ENCODE measurements around the gene GPR35.
"Not testable (repeated sequence)": the region's sequence is repeated elsewhere in the genome, so short reads cannot be mapped to it uniquely, and the experiment has no call there.

The GPR35 gene

DNA sequence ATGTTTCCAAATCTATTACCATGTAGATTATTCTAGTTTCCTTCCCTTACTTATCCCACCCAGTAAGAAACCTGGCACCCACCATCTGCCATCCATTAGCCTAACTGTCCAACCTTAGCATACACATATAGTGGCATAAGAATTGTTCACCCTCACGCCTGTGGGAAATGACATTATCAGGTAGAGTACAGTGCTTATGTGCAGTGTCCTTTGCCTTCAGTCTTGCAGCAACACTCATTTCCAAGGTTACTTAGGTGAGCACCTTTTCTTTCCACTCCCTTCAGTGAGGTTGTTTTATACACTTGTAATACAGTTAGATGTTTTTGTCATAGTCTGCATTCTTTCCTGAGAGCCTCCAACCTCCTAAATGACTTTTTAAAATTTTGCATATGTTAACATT is 39.3 kb downstream of the GPR35 start:
- DNase-seq, result no peak

- no peak for DNase-seq
Observed at GRCh38 chr2:240670402-240670801, 45.1 kb downstream of the GPR35 start.

DNA sequence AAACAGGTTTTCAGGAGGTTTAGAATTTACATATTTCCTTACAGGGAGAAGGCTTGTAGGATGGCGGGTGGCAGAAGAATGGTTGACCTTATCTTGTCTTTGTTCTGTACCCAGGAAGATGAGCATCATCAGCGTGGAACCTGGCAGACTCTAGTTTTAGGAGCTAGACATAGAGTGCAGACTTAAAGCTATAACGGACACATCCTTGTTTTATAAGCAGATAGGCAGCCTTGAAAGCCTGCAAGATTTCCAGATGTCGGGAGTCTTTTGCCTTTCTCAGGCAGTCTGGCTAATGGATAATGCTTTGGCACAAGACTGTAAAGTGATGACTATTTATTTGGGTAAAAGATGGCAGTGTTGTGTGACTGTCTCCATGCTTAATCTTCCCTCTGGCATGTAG is 45.7 kb downstream of the GPR35 start:
- no peak for DNase-seq

- DNase-seq, result no peak
Observed at GRCh38 chr2:240672076-240672700, 46.9 kb downstream of the GPR35 start.

- DNase-seq, result no peak
Observed at GRCh38 chr2:240672701-240673190, 47.5 kb downstream of the GPR35 start.

GRCh38 chr2:240674461-240675184 is 49.3 kb downstream of the GPR35 start:
- DNase-seq, result not testable (repeated sequence)

DNA sequence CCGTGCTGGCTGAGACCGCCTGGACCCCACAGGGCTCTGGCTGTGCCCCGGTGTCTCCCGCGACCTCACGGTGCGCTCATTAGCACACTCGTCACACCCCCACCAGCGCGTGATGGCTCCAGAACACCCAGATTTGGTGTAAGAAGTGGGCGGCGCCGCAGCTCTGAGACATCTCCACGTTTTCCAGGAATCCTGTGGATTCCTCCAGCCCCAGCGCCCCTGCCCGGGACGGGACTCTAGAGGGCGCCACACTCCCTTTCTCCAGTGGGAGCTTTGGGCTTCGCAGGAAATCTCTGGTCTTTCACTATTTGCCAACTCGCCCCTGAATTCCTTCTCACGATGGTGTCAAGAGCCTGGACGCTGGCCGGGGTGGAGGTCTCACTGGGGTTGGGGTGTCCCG is 50.1 kb downstream of the GPR35 start:
- DNase-seq, result not testable (repeated sequence)

- DNase-seq, result not testable (repeated sequence)
Observed at GRCh38 chr2:240678043-240678442, 52.8 kb downstream of the GPR35 start.

GRCh38 chr2:240678909-240679308 is 53.6 kb downstream of the GPR35 start:
- DNase-seq, result not testable (repeated sequence)

GRCh38 chr2:240680185-240680584 is 54.9 kb downstream of the GPR35 start:
- DNase-seq, result not testable (repeated sequence)

All from activated gamma-delta T cell treated with Interleukin-2 at 50 U/mL for 16 hours (primary cell).